Measurements from ENCODE around the gene MTCL1.

Gene MTCL1

GRCh38 chr18:8816816-8817215, 111.5 kb downstream of the MTCL1 start:
- DNase-seq: no peak

GRCh38 chr18:8818982-8819381, 113.6 kb downstream of the MTCL1 start:
- no peak for DNase-seq

- no peak for DNase-seq
Observed at GRCh38 chr18:8820396-8821082, 115.2 kb downstream of the MTCL1 start.

- no peak for DNase-seq
Observed at GRCh38 chr18:8821083-8821465, 115.7 kb downstream of the MTCL1 start.

GRCh38 chr18:8821531-8821930, 116.2 kb downstream of the MTCL1 start:
- no peak for DNase-seq

GRCh38 chr18:8822643-8823042, 117.3 kb downstream of the MTCL1 start:
- no peak for DNase-seq

- DNase-seq: no peak
Observed at GRCh38 chr18:8823530-8823929, 118.2 kb downstream of the MTCL1 start.

GRCh38 chr18:8824846-8825245, 119.5 kb downstream of the MTCL1 start:
- no peak for DNase-seq

GRCh38 chr18:8825273-8825672, 119.9 kb downstream of the MTCL1 start:
- no peak for DNase-seq

- DNase-seq: no peak
Observed at GRCh38 chr18:8825729-8826375, 120.5 kb downstream of the MTCL1 start.

- DNase-seq: no peak
Observed at GRCh38 chr18:8826514-8826913, 121.2 kb downstream of the MTCL1 start.

GRCh38 chr18:8826971-8827370, 121.6 kb downstream of the MTCL1 start:
- DNase-seq: no peak

- no peak for DNase-seq
Observed at GRCh38 chr18:8828300-8828699, 122.9 kb downstream of the MTCL1 start.

- DNase-seq: no peak
Observed at GRCh38 chr18:8828798-8829197, 123.4 kb downstream of the MTCL1 start.

GRCh38 chr18:8830067-8831060, 125.0 kb downstream of the MTCL1 start:
- DNase-seq: no peak

- DNase-seq: no peak
Observed at GRCh38 chr18:8831112-8831511, 125.8 kb downstream of the MTCL1 start.

- no peak for DNase-seq
Observed at GRCh38 chr18:8831531-8831930, 126.2 kb downstream of the MTCL1 start.

- DNase-seq: no peak
Observed at GRCh38 chr18:8833480-8833879, 128.1 kb downstream of the MTCL1 start.

- DNase-seq: no peak
Observed at GRCh38 chr18:8834881-8835280, 129.5 kb downstream of the MTCL1 start.

GRCh38 chr18:8835521-8835953, 130.2 kb downstream of the MTCL1 start:
- DNase-seq: no peak

- DNase-seq: no peak
Observed at GRCh38 chr18:8839281-8839680, 133.9 kb downstream of the MTCL1 start.

GRCh38 chr18:8841781-8842485, 136.6 kb downstream of the MTCL1 start:
- DNase-seq: no peak

GRCh38 chr18:8842506-8842905, 137.2 kb downstream of the MTCL1 start:
- no peak for DNase-seq
